Stomach smooth muscle (tissue), 2 donors: Measurements from ENCODE around the gene KRT81.
"Not testable (repeated sequence)": the region's sequence is repeated elsewhere in the genome, so short reads cannot be mapped to it uniquely, and the experiment has no call there.

Experiments used
- H3K27ac ChIP-seq: one replicate; pipeline ENCODE4 v1.7.0; 2013; ENCODE audit warnings: mild to moderate bottlenecking, low read length, inconsistent platforms
- H3K27me3 ChIP-seq, 2 donors: one replicate each; pipeline ENCODE4 v1.7.0; 2013; ENCODE audit warnings: low read length in 2 of 2; ENCODE audit not compliant: insufficient read depth in 2 of 2, control insufficient read depth in 1 of 2
- H3K36me3 ChIP-seq, 2 donors: one replicate each; pipeline ENCODE4 v1.7.0; 2013; ENCODE audit warnings: low read length in 2 of 2; ENCODE audit not compliant: control insufficient read depth in 2 of 2, insufficient read depth in 2 of 2
- H3K4me1 ChIP-seq: one replicate; pipeline ENCODE4 v1.7.0; 2013; ENCODE audit warnings: low read length; ENCODE audit not compliant: control insufficient read depth, insufficient read depth
- H3K4me3 ChIP-seq, 2 donors: one replicate each; pipeline ENCODE4 v1.7.0; 2013; ENCODE audit warnings: low read length in 2 of 2
- H3K9ac ChIP-seq, 2 donors: one replicate each; pipeline ENCODE4 v1.7.0; 2013; ENCODE audit warnings: low read length in 2 of 2, mild to moderate bottlenecking in 1 of 2
- H3K9me3 ChIP-seq, 2 donors: one replicate each; pipeline ENCODE4 v1.7.0; 2013; ENCODE audit warnings: low read length in 2 of 2; ENCODE audit not compliant: control insufficient read depth in 2 of 2
- donor health status: healthy.
- donor health status: Pancreatic carcinoma.

KRT81 gene

DNA sequence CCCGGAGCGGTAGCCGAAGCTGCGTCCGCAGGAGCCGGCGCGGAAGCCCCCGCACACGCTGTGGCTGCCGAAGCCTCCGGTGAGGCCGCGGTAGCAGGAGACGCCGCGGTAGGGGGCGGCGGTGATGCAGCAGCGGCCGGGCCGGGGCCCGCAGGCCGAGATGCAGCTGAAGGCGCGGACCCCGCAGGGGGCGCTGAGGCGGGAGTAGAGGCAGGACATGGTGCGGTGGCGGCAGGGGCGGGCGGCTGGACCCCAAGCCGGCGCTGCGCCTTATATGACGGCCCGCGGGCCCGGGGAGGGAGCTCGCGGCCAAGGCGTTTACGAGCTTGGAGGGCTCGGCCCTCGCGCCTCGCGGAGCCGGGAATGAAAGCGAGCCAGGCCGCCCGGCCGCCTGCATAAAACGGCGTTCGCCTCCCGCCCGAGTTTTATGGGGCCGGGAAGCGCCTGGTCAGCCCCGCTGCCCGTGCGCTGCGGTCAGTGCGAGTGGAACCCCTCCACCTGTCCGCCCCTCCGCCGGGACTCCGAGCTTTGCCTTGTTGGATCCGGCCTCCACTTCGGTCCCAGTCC lies 32.9 kb downstream of the KRT81 start:
- Histone ChIP-seq H3K27me3 (peaks cover 31% of the 10 kb centered on the region in 2 donors), H3K4me1 (peaks cover 7% of the 10 kb centered on the region), H3K27ac (no peak overlapping the region), H3K4me3 (no peak overlapping the region), H3K9me3 (no peaks in the 10 kb centered on the region), H3K9ac (no peak overlapping the region), H3K36me3 (no peaks in the 10 kb centered on the region)

DNA sequence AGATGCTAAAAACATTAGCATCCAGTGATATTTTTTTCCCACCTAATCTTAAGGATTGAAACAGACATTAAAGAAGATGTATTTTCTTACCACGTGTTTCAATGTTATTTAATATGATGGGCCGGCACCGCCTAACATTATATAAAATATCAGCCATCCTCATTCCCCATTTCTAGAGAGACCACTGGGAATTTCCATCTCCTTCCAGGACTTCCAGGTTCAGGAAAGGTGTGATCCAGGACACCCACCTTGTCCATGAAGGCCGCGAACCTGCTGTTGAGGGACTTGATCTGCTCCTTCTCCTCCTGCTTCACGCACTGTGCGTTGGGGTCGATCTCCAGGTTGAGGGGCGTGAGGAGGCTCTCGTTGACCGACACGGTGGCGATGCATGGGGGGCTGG lies 33.4 kb downstream of the KRT81 start:
- not testable (repeated sequence) for H3K27ac ChIP-seq, H3K4me1 ChIP-seq, H3K4me3 ChIP-seq, H3K9me3 ChIP-seq, H3K36me3 ChIP-seq, H3K9ac ChIP-seq
- peaks cover 31% of the 10 kb centered on the region in 2 donors for H3K27me3 ChIP-seq

GRCh38 chr12:52257074-52257551 lies 34.2 kb downstream of the KRT81 start:
- H3K27ac ChIP-seq, result no peak overlapping the region
- H3K4me1 ChIP-seq, result peaks cover 7% of the 10 kb centered on the region
- H3K27me3 ChIP-seq, result peaks cover 31% of the 10 kb centered on the region in 2 donors

GRCh38 chr12:52256584-52256935 lies 34.8 kb downstream of the KRT81 start:
- Histone ChIP-seq H3K27me3 (peaks cover 29 to 31% of the 10 kb centered on the region in 2 donors), H3K9me3 (no peaks in the 10 kb centered on the region), H3K27ac (no peak overlapping the region), H3K4me1 (peaks cover 7% of the 10 kb centered on the region), H3K36me3 (no peaks in the 10 kb centered on the region), H3K4me3 (no peak overlapping the region), H3K9ac (no peak overlapping the region)

More at GRCh38 chr12:52257074-52257551, 34.2 kb downstream of the KRT81 start:
- Histone ChIP-seq H3K4me3 (no peak overlapping the region), H3K9me3 (no peaks in the 10 kb centered on the region), H3K9ac (no peak overlapping the region), H3K36me3 (no peaks in the 10 kb centered on the region)

DNA sequence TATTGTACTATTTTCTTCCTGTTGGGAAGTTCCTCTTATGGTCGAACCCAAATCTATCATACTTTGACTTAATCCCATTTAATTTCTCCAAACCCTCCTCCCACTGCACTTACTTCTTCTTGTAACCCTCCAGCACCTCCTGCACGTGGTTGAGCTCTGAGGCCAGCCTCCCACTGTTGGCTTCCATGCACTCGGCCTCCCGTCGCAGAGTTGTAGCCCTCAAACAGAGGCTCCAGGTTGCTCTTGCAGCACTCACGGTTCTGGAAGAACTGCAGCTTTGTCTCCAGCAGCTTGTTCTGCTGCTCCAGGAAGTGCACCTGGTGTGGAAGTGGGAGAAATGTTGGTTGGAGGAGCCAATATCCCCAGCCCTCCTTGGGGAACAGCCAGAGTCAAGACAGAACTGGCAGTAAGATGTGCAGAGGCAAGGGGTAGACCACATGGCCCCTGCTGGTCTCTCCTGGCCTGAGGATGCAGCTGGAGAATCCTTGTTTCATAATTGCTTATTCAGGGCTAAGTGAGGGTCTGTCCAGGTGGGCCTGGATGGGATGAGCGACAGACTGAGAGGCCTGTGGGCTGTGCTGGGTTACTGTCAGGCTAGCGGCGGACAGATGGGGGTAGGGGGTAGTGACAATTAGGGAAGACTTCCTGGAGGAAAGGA lies 35.3 kb downstream of the KRT81 start:
- H3K9ac ChIP-seq, result no peak overlapping the region
- no peak overlapping the region for H3K27ac ChIP-seq
- H3K27me3 ChIP-seq, result peaks cover 27 to 31% of the 10 kb centered on the region in 2 donors
- peaks cover 7% of the 10 kb centered on the region for H3K4me1 ChIP-seq
- H3K36me3 ChIP-seq, result no peaks in the 10 kb centered on the region
- H3K9me3 ChIP-seq, result no peaks in the 10 kb centered on the region
- H3K4me3 ChIP-seq, result no peak overlapping the region

GRCh38 chr12:52254965-52255751 lies 36.2 kb downstream of the KRT81 start:
- Histone ChIP-seq H3K4me1 (peaks cover 7% of the 10 kb centered on the region), H3K27me3 (peaks cover 27 to 31% of the 10 kb centered on the region in 2 donors), H3K4me3 (no peak overlapping the region), H3K9ac (no peak overlapping the region), H3K9me3 (no peaks in the 10 kb centered on the region), H3K36me3 (no peaks in the 10 kb centered on the region), H3K27ac (no peak overlapping the region)

DNA sequence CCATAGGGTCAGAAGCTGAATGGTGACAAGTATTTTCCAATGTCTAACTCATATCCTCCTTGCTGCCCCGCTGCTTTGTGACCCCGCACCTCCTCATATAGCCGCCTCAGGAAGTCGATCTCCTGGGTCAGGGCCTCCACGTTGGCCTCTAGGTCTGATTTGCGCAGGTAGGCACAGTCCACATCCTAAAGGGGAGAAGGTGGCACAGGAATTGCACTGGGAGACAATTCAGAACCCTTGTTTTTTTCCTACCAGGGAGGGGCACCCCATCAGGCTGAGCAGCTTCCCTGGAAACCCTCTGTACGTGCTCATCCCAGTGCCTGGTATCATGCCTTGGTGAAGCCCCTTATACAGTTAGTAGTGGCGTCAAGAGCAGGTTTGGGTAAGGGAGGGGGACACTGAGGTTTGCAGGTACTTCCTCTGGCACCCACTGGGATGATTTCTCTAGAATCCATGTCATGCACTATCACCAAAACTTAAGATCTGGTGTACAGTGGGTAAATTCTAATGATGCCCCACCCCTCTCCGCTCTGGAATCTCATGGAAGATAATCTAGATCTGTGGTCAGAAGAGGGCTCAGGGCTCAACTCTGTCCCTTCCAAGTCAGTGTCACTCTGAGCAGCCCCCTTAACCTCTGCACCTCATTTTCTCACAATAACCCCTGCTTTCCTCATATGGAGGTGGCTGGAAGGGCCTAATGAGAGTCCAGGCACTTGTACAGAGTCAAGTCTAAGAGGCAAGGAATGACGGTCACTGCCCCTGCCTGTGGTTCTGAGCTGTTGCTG lies 37.0 kb downstream of the KRT81 start:
- Histone ChIP-seq H3K9ac (no peak overlapping the region), H3K27me3 (peaks cover 27 to 31% of the 10 kb centered on the region in 2 donors), H3K27ac (no peak overlapping the region), H3K4me3 (no peak overlapping the region), H3K36me3 (no peaks in the 10 kb centered on the region), H3K9me3 (no peaks in the 10 kb centered on the region), H3K4me1 (peaks cover 9% of the 10 kb centered on the region)

GRCh38 chr12:52253391-52254179 lies 37.7 kb downstream of the KRT81 start:
- H3K4me3 ChIP-seq, result no peak overlapping the region
- H3K9ac ChIP-seq, result no peak overlapping the region
- H3K27me3 ChIP-seq, result peaks cover 22 to 25% of the 10 kb centered on the region in 2 donors
- no peak overlapping the region for H3K27ac ChIP-seq
- H3K9me3 ChIP-seq, result no peaks in the 10 kb centered on the region
- peaks cover 14% of the 10 kb centered on the region for H3K4me1 ChIP-seq
- no peaks in the 10 kb centered on the region for H3K36me3 ChIP-seq

DNA sequence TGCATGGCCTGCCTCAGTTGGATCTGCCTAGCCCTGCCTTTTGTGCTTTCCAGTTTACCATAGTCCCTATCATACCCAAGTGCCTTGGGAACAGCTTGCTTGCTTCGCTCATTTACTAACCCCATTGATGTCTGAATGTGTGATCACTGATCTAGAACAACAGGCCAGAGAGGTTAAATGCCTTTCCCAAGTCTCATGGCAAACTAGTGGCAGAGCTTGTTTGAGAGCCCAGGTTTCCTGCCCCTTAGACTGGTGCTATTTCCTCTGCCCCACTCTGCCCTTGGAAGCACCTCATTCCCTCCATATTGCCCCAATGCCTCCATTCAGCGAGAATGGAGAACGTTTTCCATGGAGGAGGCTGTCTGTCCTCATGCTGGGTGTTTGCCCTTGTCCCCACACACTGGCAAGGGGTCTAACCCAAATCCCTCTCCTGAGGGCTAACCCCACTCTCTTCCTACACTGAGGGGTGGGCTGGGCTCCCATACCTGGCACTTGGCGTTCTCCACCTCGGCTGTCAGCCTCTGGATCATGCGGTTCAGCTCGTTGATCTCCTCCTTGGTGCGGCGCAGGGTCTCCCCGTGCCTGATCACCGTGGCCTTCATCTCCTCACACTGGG lies 38.5 kb downstream of the KRT81 start:
- Histone ChIP-seq H3K27ac (no peak overlapping the region), H3K9ac (no peak overlapping the region), H3K36me3 (no peaks in the 10 kb centered on the region), H3K4me1 (peaks cover 18% of the 10 kb centered on the region), H3K4me3 (no peak overlapping the region), H3K27me3 (peaks cover 17 to 21% of the 10 kb centered on the region in 2 donors), H3K9me3 (no peaks in the 10 kb centered on the region)
